Esophagus squamous epithelium (tissue), 5 donors: ENCODE results near the gene CLTCL1. TPM values are rescaled to one million over a fixed set of nuclear protein-coding genes. Genes with fewer than 3 reads are reported as not detected.
"Not testable (repeated sequence)": the region's sequence is repeated elsewhere in the genome, so short reads cannot be mapped to it uniquely, and the experiment has no call there.

ENCODE experiments used
- DNase-seq: peaks from one replicate; lab custom pipeline; 2025; lab: John Stamatoyannopoulos, UW
- H3K27ac ChIP-seq, 4 donors: fragments of 200-600 bp; sonication (generic); one replicate each; pipeline ENCODE4 v1.5.1; 2016 to 2019; ENCODE audit warnings: mild to moderate bottlenecking in 1 of 4
- H3K27me3 ChIP-seq, 4 donors: fragments of 200-600 bp; sonication (generic); 1 replicate in 3 of 4; 2 replicates in 1 of 4; pipeline versions ENCODE4 v1.5.1 to v1.6.0; 2017 to 2021; ENCODE audit warnings: antibody characterized with exemption in 1 of 4
- H3K36me3 ChIP-seq, 3 donors: fragments of 200-600 bp; sonication (generic); one replicate each; pipeline ENCODE4 v1.5.1; 2016 to 2019
- H3K4me1 ChIP-seq, 3 donors: fragments of 200-600 bp; sonication (generic); one replicate each; pipeline ENCODE4 v1.5.1; 2017 to 2019
- H3K4me3 ChIP-seq, 4 donors: fragments of 200-600 bp; sonication (generic); 1 replicate in 3 of 4; 2 replicates in 1 of 4; pipeline ENCODE4 v1.5.1; 2016 to 2019; ENCODE audit warnings: mild to moderate bottlenecking in 2 of 4, moderate library complexity in 1 of 4
- H3K9me3 ChIP-seq, 3 donors: fragments of 200-600 bp; sonication (generic); one replicate each; pipeline ENCODE4 v1.5.1; 2016 to 2019
- POLR2A ChIP-seq, 4 donors: fragments of 450-650 bp; IDR thresholded peaks; one replicate each; pipeline ENCODE4 v1.6.1; 2017; ENCODE audit warnings: antibody characterized with exemption in 4 of 4, mild to moderate bottlenecking in 4 of 4, moderate library complexity in 3 of 4
- WGBS, 2 donors: methylation state at CpG; one replicate each; pipeline ENCODE4 v1.1.5; 2018; 5-methylcytosine and 5-hydroxymethylcytosine counted together
- intact Hi-C: fragments of 100-400 bp; cut with DNase I; formaldehyde crosslinking; loops from one replicate; pipeline ENCODE4 v1.15.0; 2022
- total RNA-seq, 4 donors: library from RNA; depleted of rRNA; stranded (reverse); fragments of >200 nt; gene quantifications; one replicate each; pipeline ENCODE4 v1.1.0, GENCODE V29; 2016
- TF ChIP-seq, protein P1 (sequence below), 6 experiments: fragments of 450-650 bp in 4 of 6; fragments of 200-600 bp in 2 of 6; sonication (generic) in 2 of 6; IDR thresholded peaks; one replicate each; pipeline ENCODE4 v1.5.1; 2016 to 2019; ENCODE audit warnings: antibody characterized with exemption in 6 of 6, mild to moderate bottlenecking in 4 of 6, moderate library complexity in 4 of 6
- donor health status: DM: yes; HTN: yes; CAD: no.

Gene CLTCL1
- total RNA-seq, 4 donors from 2014 or later = 3.0 to 7.7 (median 5.1) TPM

DNA sequence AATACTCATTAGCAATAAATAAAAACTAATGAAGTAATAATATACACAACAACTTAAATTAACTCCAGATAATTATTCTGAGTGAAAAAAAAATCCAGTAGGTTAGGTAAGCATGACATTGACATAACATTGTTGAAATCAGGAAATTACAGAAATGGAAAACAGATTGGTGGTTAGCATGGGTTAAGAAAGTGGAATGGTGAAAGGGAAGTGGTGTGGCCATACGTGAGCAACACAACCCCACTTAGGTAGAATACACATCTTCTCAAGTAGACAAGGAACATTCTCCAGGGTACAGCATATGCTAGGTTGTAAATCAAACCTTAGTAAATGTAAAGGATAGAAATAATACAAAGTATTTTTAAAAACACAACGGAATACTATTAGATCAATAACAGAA is 30.2 kb upstream of the CLTCL1 start:
- H3K4me1 ChIP-seq = no peaks in the 10 kb centered on the region
- peaks cover 0 to 24% (median 17%) of the 10 kb centered on the region in 3 donors for H3K9me3 ChIP-seq
- intact Hi-C loops = no loop called here
- WGBS, 2 donors = 76 to 77% methylated on average over 2 of the region's 2 CpGs
- no peaks in the 10 kb centered on the region for H3K36me3 ChIP-seq
- H3K27ac ChIP-seq = no peak overlapping the region
- no peaks in the 10 kb centered on the region for H3K27me3 ChIP-seq
- no peak for DNase-seq
- TF ChIP-seq, protein P1, sequence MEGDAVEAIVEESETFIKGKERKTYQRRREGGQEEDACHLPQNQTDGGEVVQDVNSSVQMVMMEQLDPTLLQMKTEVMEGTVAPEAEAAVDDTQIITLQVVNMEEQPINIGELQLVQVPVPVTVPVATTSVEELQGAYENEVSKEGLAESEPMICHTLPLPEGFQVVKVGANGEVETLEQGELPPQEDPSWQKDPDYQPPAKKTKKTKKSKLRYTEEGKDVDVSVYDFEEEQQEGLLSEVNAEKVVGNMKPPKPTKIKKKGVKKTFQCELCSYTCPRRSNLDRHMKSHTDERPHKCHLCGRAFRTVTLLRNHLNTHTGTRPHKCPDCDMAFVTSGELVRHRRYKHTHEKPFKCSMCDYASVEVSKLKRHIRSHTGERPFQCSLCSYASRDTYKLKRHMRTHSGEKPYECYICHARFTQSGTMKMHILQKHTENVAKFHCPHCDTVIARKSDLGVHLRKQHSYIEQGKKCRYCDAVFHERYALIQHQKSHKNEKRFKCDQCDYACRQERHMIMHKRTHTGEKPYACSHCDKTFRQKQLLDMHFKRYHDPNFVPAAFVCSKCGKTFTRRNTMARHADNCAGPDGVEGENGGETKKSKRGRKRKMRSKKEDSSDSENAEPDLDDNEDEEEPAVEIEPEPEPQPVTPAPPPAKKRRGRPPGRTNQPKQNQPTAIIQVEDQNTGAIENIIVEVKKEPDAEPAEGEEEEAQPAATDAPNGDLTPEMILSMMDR (IDR thresholded peaks at IDR 0.05) = no peak
- no peak for TF ChIP-seq POLR2A (IDR thresholded peaks at IDR 0.05)
- H3K4me3 ChIP-seq = no peak overlapping the region

- peaks cover 0 to 35% (median 30%) of the 10 kb centered on the region in 3 donors for H3K9me3 ChIP-seq
- H3K27ac ChIP-seq, H3K4me3 ChIP-seq, H3K36me3 ChIP-seq, H3K4me1 ChIP-seq, H3K27me3 ChIP-seq, DNase-seq, intact Hi-C loops: not testable (repeated sequence)
- WGBS, 2 donors = 89 to 91% methylated on average over 8 of the region's 8 CpGs
Observed at GRCh38 chr22:19320136-19320535, 28.6 kb upstream of the CLTCL1 start.

- peaks cover 0 to 37% (median 34%) of the 10 kb centered on the region in 3 donors for H3K9me3 ChIP-seq
- intact Hi-C loops = no loop called here
Observed at GRCh38 chr22:19319281-19319680, 27.8 kb upstream of the CLTCL1 start.

DNA sequence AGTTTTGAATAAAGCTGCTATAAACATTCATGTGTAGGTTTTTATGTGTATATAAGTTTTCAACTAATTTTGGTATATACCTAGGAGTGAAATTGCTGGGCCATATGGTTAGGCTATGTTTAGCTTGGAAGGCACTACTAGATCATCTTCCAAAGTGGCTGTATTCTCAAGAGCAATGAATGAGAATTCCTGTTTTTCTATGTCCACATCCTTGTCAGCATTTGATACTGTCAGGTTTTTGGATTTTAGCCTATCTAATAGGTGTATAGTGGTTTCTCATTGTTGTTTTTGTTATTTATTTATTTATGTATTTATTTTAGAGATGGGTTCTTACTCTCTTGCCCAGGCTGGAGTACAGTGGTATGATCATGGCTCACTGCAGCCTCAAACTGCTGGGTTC is 26.3 kb upstream of the CLTCL1 start:
- TF ChIP-seq, protein P1 (IDR thresholded peaks at IDR 0.05) = no peak
- no peak for TF ChIP-seq POLR2A (IDR thresholded peaks at IDR 0.05)
- H3K27ac ChIP-seq = no peak overlapping the region
- intact Hi-C loops = no loop called here
- H3K9me3 ChIP-seq = peaks cover 0 to 37% (median 34%) of the 10 kb centered on the region in 3 donors
- H3K4me1 ChIP-seq = no peaks in the 10 kb centered on the region
- no peaks in the 10 kb centered on the region for H3K27me3 ChIP-seq
- no peak overlapping the region for H3K4me3 ChIP-seq
- H3K36me3 ChIP-seq = no peaks in the 10 kb centered on the region
- no peak for DNase-seq

More at GRCh38 chr22:19319281-19319680, 27.8 kb upstream of the CLTCL1 start:
- no peaks in the 10 kb centered on the region for H3K36me3 ChIP-seq
- H3K27ac ChIP-seq = no peak overlapping the region
- no peaks in the 10 kb centered on the region for H3K4me1 ChIP-seq
- no peaks in the 10 kb centered on the region for H3K27me3 ChIP-seq
- no peak overlapping the region for H3K4me3 ChIP-seq
- TF ChIP-seq POLR2A (IDR thresholded peaks at IDR 0.05) = no peak
- TF ChIP-seq, protein P1 (IDR thresholded peaks at IDR 0.05) = no peak
- DNase-seq = no peak

- Histone ChIP-seq H3K27ac (no peak overlapping the region), H3K4me1 (no peaks in the 10 kb centered on the region), H3K9me3 (no peaks in the 10 kb centered on the region), H3K36me3 (no peaks in the 10 kb centered on the region), H3K4me3 (no peak overlapping the region), H3K27me3 (no peaks in the 10 kb centered on the region)
- TF ChIP-seq, protein P1 (IDR thresholded peaks at IDR 0.05) = no peak
- no peak for TF ChIP-seq POLR2A (IDR thresholded peaks at IDR 0.05)
- intact Hi-C loops = no loop called here
- no peak for DNase-seq
- 61 to 86% methylated on average over 2 of the region's 2 CpGs for WGBS, 2 donors
Observed at GRCh38 chr22:19307872-19308271, 16.4 kb upstream of the CLTCL1 start.

DNA sequence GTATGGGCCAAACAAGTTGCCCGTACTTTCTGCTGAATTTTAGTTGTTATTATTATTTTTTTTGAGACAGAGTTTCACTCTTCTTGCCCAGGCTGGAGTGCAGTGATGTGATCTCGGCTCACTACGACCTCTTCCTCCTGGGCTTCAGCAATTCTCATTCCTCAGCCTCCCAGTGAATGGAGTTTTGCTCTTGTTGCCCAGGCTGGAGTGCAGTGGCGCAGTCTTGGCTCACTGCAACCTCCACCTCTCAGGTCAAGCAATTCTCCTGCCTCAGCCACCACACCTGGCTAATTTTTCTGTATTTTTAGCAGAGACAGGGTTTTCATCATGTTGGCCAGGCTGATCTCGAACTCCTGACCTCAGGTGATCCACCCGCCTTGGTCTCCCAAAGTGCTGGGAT is 15.0 kb upstream of the CLTCL1 start:
- DNase-seq, H3K27ac ChIP-seq, H3K4me1 ChIP-seq, H3K27me3 ChIP-seq, H3K4me3 ChIP-seq, intact Hi-C loops, H3K36me3 ChIP-seq, H3K9me3 ChIP-seq: not testable (repeated sequence)
- 85 to 88% methylated on average over 6 of the region's 6 CpGs for WGBS, 2 donors
